T-helper 9 cell (primary cell): ENCODE results near the gene CDK14.

Experiments used
- DNase-seq: peaks from one replicate; pipeline ENCODE4 v3.0.0-alpha.2; 2020

CDK14 gene

GRCh38 chr7:91069146-91069545 lies 473.0 kb downstream of the CDK14 start:
- no peak for DNase-seq

DNA sequence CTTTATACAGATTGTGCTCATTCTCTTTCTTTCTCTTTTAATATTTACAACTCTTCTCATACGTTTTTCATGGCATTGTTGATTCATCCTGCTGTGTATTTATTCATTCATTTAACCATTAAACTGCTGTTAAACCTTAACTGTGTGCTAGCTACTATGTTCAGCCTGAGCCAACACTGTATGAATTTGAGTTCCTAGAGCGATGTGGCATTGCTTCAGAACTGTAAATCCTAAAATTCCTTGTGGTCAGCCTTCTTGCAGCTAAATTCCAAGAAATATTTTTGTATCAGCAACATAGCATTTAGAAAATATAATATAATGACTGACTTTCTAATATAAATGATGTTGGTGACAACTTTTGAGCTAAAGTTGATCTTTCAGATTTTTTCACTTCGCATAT lies 483.4 kb downstream of the CDK14 start:
- no peak for DNase-seq

DNA sequence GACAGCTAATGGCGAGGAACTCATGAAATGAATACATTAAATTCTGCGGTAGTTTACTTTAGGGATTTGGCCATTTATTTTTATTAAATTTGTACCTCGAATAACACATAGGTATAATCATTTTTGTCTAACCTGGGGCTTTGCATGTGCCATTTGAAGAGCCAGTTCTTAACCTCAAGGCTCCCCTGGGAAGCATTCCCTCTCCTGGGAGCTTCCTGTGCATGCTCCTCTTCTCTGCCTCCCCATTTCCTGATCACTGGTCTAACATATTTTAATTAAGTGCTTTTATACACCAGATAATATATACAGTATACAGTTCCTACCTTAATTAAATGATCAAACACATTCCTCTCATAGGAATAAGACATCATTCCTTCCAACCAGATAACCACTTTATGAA lies 484.2 kb downstream of the CDK14 start:
- DNase-seq: no peak

GRCh38 chr7:91082038-91082437 lies 485.9 kb downstream of the CDK14 start:
- DNase-seq: no peak

- DNase-seq: no peak
Measured at GRCh38 chr7:91082852-91083495, 486.9 kb downstream of the CDK14 start.

DNA sequence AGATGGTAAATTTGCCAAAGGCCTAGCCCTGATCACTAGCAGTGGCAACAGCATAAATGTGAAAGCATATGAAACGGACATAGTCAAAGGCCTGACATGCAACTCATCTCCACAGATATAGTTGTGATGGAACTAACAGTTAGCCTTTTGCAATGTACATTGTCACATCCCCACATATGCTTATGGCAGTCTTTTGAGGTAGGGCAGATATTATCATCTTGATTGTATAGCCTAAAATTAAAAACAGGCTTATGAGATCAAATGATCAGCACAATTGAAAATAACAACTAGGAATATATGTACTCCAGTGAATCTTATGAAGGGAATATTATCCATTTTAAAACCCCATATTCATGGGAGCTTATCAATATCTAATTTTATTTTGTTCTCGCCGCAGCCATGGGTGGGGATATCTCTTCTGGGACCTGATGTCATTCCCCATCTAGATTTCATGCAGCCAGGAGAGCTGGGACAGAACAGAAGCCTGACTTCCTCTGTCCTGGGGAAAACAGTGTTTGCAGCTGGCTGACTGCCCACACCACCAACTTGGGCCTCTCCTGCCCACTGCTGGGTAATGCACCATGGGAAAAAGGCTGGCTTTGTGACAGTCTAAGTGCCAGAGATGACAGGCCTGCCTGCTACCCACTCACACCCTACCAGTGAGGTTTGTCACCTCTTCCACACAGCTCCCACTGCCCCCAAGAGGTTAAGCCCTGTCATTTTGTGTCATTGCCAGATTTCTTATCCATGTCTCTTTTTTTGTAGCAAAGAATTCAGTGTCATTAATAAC lies 487.9 kb downstream of the CDK14 start:
- DNase-seq: no peak

GRCh38 chr7:91085175-91085574 lies 489.1 kb downstream of the CDK14 start:
- DNase-seq: no peak

- no peak for DNase-seq
Measured at GRCh38 chr7:91086200-91086599, 490.1 kb downstream of the CDK14 start.

GRCh38 chr7:91088156-91088555 lies 492.0 kb downstream of the CDK14 start:
- no peak for DNase-seq

GRCh38 chr7:91088691-91089090 lies 492.6 kb downstream of the CDK14 start:
- no peak for DNase-seq

DNA sequence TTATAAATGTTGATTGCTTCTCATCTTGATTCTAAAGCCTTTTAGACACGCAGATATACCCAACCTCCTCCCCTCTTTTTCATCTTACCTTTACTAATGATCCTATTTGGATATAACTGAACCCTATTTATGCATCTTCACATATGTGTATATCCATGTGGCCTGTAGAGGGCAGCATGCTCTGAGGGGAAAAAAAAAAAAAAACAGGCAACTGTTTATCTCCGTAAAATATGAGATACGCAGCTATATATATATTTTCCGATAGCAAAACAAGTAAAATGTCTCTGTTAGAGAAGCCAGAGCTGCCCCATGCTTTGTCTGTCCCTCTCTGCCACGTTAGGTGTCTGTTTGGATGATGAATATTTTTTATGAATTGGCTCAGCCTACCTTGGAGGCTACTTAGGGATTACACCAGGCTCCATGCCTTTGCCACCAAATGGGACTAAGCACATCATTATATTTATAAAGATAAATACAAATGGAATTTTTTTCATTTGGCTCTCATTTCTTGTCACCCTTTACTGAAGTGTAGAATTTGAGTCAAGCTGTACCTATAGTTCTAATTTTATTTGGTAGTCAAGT lies 493.4 kb downstream of the CDK14 start:
- no peak for DNase-seq

DNA sequence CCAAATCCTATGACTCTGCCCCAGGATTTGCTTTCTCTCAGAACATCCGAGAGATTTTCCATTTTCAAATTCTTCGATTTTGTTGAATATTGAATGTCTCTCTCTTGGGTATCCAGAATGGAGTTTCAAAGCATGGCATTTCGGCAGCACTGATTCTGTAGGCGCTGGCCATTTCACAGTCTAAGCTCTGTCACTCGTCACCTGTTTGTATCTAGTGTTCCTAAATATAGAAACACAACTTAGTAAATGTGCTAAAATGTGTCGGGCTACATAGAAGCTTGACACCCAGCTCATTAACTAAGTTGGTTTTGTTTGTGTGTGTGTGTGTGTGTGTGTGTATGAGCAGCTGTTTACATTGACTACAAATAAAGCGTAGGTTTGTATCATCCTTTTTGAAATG lies 494.6 kb downstream of the CDK14 start:
- DNase-seq: no peak

DNA sequence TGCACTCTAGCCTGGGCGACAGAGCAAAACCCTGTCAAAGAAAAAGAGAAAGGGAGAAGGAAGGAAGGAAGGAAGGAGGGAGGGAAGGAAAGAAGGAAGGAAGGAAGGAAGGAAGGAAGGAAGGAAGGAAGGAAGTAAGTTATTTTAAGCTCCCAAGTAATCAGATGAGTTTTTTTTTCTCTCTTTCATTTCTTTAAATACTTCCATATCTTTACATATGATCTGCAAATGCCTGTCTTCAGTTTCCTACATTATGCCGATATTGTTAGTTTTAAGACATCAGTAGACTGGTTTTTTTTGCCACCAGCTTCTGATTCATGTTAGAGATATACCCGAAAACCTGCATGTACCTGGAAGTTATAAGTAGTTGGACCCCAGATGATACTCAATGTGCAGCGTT lies 495.5 kb downstream of the CDK14 start:
- DNase-seq: no peak

DNA sequence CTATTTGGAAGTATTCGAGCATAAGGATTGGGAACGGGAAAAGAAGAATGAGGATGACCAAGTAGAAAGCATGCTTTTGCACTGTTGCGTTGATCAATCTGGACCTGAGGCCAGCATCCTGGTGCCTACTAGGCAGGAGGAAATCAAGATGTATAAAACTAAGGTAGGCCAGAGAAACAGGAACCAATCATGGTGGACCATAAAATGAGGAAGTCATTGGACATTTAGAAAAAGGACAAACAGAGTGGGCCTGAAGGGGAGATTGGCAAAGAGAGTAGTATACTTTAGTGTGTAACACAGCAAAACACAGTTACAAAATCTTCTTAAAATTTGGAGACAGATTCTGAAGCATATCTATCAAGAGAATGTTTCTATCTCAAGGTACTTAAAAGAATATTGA lies 497.1 kb downstream of the CDK14 start:
- no peak for DNase-seq

- DNase-seq: no peak
Measured at GRCh38 chr7:91098566-91098965, 502.4 kb downstream of the CDK14 start.

GRCh38 chr7:91103363-91103762 lies 507.2 kb downstream of the CDK14 start:
- DNase-seq: no peak

- DNase-seq: no peak
Measured at GRCh38 chr7:91107460-91107859, 511.3 kb downstream of the CDK14 start.

DNA sequence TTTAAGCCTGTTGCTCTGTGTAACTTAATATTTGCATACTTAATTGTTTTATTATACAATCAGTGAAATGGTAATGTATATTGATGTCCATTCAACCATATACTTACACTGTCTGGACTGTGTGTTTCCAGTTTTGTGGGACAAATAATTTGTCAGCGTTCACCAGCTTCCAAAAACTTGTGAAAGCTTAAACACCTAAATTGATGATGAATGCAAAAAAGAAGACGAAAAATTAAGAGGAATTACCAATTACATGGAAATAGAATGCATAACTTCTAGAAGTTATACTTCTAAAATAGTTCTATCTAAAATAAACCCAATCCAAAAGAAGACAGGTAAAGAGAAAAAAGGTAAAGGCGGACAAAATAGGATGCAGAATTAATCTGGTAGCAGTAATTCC lies 513.1 kb downstream of the CDK14 start:
- DNase-seq: no peak

DNA sequence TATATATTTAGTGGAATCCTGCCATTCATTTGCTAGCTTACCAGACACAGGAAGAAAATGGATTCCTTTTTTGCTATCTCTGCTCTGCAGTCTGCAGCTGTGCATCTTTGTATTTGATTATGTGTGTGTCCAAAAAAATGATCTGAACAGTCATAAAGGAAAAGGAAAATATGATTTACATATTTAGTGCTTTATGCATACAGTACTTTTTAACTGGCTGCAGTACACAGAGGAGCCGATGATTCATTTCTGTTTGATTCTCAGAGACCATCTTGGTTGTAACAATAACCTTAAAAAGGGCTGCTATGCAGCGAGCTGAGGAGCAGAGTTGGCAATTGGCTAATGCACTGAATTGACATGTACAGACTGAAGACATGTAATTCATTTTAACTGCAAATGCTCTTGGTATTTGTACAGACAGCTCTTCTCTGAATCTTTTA lies 516.8 kb downstream of the CDK14 start:
- DNase-seq: no peak

- no peak for DNase-seq
Measured at GRCh38 chr7:91114232-91114631, 518.1 kb downstream of the CDK14 start.

GRCh38 chr7:91126762-91127161 lies 530.6 kb downstream of the CDK14 start:
- no peak for DNase-seq

DNA sequence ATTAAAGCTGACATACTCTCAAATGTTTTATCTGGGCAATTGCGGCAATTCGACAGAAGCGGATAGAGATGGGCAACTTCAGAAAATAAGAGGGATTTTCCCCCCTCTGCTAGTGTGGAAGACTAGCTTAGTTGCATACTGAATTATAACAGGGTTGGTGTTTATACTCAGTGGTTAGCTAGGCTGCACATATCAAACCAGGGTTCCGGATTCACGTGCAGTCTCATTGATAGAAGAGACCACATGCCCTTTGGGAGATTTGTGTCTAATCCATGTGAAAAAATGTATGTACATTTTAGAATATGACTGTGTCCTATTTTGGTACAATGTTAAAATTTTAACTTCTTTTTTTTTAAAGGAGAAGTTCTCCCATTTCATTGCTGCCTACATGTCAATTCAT lies 531.2 kb downstream of the CDK14 start:
- no peak for DNase-seq

DNA sequence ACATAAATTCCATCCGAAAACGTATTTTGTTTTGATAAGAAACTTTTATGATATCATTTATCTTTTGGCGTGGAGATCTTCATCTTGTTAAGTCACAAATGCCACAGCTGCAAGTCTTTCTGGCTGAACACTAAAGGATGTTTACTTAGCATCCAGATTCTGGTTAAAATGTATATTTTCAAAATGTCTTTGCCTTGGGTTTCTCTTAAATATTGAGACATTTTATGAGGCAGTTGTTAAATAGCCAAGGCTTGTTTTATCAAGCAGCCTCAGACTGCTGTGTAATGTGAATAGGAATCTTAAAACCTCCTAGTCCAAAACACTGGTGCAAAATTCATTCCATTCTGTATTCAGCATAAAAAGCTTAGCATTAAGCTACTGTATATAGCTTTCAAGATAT lies 531.8 kb downstream of the CDK14 start:
- DNase-seq: no peak

DNA sequence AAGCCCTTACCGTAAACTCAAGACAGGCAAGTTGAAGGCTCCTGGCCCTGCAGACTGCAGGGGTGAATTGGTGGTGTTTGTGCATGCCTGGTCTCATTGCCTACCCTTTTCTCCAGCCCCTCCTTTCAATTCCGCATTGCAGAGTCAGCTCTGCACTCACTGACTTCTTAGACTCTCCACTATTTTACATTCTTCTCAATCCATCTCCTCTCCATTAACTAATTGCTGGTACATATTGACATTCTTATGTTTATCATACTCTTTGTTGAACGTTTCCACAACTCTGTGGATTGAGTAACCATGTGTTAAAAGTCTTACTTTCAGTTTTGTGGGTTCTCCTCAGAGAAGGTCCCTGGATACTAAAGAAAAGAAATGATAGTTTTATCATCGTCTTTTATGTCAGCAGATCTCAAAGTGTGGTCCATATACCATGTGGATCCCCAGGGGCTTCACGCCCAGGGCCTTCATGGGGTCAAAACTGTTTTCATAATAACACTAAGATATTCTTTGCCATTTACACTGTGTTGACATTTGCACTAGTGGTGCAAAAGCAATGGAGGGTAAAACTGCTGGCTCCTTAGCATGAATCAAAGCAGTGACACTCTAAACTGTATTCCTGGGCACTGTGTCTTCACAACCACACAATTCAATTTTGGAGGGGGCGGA lies 532.7 kb downstream of the CDK14 start:
- DNase-seq: no peak
